AG09319 (cell line): ENCODE data around the gene WDR89.

Experiments
- DNase-seq: peaks from one replicate; pipeline ENCODE4 v3.0.0-alpha.2; 2010; ENCODE audit warnings: low read depth; ENCODE audit errors: extremely low read depth
- CTCF ChIP-seq: IDR thresholded peaks from 2 replicates; pipeline ENCODE4 v1.5.1; 2011; ENCODE audit warnings: low read depth, mild to moderate bottlenecking, inconsistent platforms, low read length, moderate library complexity

The WDR89 gene

GRCh38 chr14:63676615-63677014, 34.9 kb upstream of the WDR89 start:
- no peak for DNase-seq
- no peak for TF ChIP-seq CTCF

- TF ChIP-seq CTCF = no peak
- no peak for DNase-seq
Measured at GRCh38 chr14:63673886-63674497, 32.3 kb upstream of the WDR89 start.

- no peak for TF ChIP-seq CTCF
- DNase-seq = no peak
Measured at GRCh38 chr14:63673255-63673654, 31.6 kb upstream of the WDR89 start.

GRCh38 chr14:63672417-63673180, 30.9 kb upstream of the WDR89 start:
- peak; percentile 36 for DNase-seq
- no peak for TF ChIP-seq CTCF

GRCh38 chr14:63671987-63672386, 30.3 kb upstream of the WDR89 start:
- no peak for TF ChIP-seq CTCF
- DNase-seq = no peak

- no peak for DNase-seq
- no peak for TF ChIP-seq CTCF
Measured at GRCh38 chr14:63670692-63671091, 29.0 kb upstream of the WDR89 start.

GRCh38 chr14:63666335-63666734, 24.7 kb upstream of the WDR89 start:
- no peak for TF ChIP-seq CTCF
- no peak for DNase-seq
